NCI-H748 treated with DMSO at 0.1 percent for 48 hours (cell line): Measurements from ENCODE around the gene MS4A14.
A peak's percentile ranks its signal among the peaks of the same experiment; 100 is the strongest.
"Not testable (repeated sequence)": the region's sequence is repeated elsewhere in the genome, so short reads cannot be mapped to it uniquely, and the experiment has no call there.

ENCODE experiments used
- DNase-seq: peaks from one replicate; lab custom pipeline; 2025; lab: John Stamatoyannopoulos, UW

The MS4A14 gene

DNA sequence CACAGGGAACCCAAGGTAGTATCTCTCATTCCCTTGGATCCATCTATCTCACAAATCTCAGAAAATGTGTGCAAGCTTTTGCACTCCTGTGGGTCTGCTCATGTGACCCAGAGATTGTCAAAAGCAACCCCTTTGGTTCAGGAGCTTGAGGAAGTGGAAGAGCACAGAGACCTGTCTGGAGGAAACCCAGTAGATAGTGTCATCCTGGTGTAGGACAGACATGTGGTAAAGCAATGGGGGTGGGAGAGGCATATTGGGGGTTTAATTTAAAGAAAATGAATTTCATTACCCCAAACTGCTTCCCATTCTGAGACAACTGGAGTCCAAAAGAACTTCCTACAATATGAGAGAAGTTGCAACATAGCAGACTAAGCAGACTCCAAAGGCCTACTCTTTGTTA lies 5.8 kb upstream of the MS4A14 start:
- no peak for DNase-seq

GRCh38 chr11:60392361-60392760 lies 3.9 kb upstream of the MS4A14 start:
- DNase-seq, result no peak

- no peak for DNase-seq
Measured at GRCh38 chr11:60393016-60393415, 3.2 kb upstream of the MS4A14 start.

GRCh38 chr11:60394666-60395380 lies 1.4 kb upstream of the MS4A14 start:
- no peak for DNase-seq

GRCh38 chr11:60396799-60397198 lies 540 bp downstream of the MS4A14 start:
- DNase-seq, result no peak

DNA sequence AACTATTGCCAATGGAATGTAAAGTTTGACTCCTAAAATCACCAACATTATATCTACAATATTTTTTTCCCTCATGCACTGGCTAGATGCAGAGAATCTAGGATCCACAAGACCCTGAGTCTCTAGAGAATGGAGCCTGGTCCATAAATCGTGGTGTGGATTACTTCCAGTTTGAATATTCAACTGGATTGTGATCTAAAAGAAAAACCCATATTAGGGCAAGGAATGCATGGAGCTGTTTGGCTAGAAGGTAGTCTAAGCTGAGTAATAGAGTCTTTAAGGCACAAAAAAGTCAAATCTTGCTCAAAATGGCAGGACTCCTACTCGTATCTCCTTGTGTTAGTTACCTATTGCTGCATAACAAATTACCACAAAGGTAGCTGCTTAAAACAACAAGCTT lies 23.8 kb downstream of the MS4A14 start:
- no peak for DNase-seq

DNA sequence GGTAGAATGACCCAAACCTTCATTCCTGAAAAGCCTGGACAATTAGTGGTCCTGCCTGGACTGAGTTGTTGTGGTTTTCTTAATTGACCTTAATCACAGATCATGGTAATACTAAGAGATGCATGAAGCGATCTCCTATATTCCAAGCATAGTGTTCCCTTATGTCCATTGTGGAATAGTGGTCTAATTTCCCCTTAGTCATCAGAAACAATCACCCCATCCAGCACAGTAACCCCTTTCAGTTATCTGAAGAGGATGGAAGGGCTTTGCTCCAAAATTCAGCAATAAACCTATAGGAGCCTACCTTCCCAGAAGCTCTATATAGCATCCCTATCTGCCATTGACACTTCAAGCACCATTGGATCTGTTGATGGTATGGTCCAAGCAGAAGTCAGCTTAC lies 26.4 kb downstream of the MS4A14 start:
- DNase-seq, result no peak

DNA sequence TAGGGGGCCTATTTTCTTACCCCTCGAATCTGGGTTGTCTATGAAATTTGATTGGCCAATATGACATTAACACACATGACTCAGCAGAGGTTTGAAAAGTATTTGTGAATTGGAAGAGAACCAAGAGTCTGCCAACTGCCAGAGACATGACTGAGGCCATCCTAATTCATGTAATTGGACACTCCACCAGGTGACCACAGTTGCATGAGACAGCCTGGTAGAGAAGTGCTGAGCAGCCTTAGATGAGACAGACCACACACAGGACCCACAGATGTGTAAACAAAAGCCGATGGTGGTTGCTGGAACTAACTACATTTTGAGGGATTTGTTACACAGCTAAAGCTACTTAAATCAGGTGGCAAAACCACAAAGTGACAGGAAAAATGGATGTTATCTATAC lies 32.3 kb downstream of the MS4A14 start:
- DNase-seq, result no peak

- no peak for DNase-seq
Measured at GRCh38 chr11:60429272-60429671, 33.0 kb downstream of the MS4A14 start, which contains the start of gene MS4A5. Gene MS4A5, plus strand, starts transcription at chr11:60429572. Its CDS starts 103 bp downstream, at chr11:60429675.

GRCh38 chr11:60431251-60431650 lies 35.0 kb downstream of the MS4A14 start:
- DNase-seq, result peak; percentile 25

DNA sequence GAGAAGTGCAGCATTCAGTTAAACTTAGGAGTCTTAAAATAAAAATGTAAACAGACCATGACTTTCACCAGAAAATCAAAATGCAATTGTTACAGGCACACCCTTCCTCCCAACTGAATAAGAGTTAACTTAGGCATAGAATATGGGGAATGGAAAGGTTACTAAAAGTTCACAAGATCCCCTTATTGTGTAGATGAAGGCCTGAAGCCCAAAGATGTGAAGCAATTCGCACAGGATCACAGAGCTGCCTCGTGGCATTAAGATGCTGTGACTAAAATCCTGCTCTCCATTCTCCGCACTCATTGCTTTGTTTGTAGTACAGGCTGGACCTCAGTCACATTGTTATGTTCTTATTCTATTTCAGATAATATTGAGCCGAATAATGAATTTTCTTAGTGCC lies 37.1 kb downstream of the MS4A14 start:
- no peak for DNase-seq

GRCh38 chr11:60447070-60447469 lies 50.8 kb downstream of the MS4A14 start:
- no peak for DNase-seq

DNA sequence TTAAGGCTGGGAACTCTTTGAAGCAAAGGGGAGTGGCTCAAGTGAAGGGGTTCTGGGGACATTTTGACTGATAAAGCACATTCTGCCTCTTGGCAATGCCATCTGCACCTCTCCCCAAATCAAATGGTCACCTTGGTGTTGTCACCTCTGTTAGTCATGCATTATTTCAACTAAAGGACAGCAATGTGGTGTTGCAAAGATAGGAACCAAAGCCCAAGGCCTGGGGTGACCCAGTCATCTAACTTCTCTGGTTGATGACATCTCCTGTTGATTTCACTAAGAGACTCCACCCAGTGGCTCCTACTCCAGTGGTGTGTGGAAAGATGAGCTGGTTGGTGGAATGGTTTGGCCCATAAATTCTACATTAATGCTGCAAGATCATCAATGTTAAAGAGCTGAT lies 51.6 kb downstream of the MS4A14 start:
- DNase-seq, result no peak

- not testable (repeated sequence) for DNase-seq
Measured at GRCh38 chr11:60451185-60451584, 54.9 kb downstream of the MS4A14 start.

- no peak for DNase-seq
Measured at GRCh38 chr11:60454212-60454611, 58.0 kb downstream of the MS4A14 start.

DNA sequence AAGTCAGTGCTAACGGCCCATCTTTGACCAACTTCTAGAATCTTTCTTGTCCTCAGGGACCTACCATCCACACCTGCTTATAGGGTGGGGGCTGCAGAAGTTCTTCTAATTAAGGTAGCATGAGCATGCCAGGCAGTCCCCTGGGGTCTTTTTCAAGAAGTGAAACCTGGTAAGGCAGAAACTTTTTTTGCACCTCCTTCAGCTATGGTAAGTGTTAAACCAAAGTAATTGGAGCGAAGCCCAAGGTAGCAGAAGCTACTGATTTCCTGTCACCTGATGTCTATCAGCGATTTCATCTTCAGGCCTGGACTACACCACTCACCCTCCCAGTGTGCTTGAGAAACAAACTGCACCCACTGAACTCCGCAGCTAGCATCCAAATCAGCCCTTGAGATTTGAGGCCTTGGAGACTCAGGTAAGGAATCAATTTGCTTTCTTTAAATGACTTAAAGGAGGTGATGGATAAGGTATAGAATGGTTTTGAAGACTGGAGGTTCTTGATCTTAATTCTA lies 59.3 kb downstream of the MS4A14 start, which contains the start of gene MS4A1:
MS4A1 (plus strand) TSS at position 317 of the 512 bp plus-strand sequence. CDS start 6,528 bp downstream, outside the sequence.
- DNase-seq, result no peak

- no peak for DNase-seq
Measured at GRCh38 chr11:60457576-60457975, 61.3 kb downstream of the MS4A14 start.

- no peak for DNase-seq
Measured at GRCh38 chr11:60459345-60459744, 63.1 kb downstream of the MS4A14 start.
